K562 (cell line): ENCODE data around the gene TMC5. TPM values are rescaled to one million over a fixed set of nuclear protein-coding genes. Genes with fewer than 3 reads are reported as not detected.
A peak's percentile ranks its signal among the peaks of the same experiment; 100 is the strongest.

ENCODE experiments used
- ATAC-seq: fragments of 200-7000 bp; cut with Tn5 transposase; 3 replicates; pipeline ENCODE4 v1.9.1; 2020; ENCODE audit warnings: moderate library complexity
- BruUV-seq: library from RNA; stranded (reverse); fragments of 400-500 nt; replicated peaks from 2 replicates; lab custom pipeline; 2021; lab: Mats Ljungman, UMichigan
- CTCF ChIA-PET: fragments of 300-600 bp; formaldehyde crosslinking; extraction: SDS; loops from one replicate; lab custom pipeline; 2021; ENCODE audit warnings: low intra/inter-chr PET ratio; lab: Yijun Ruan, JAX
- POLR2A ChIA-PET: fragments of 300-600, 350-650 bp; sonication (Branson Sonifier 250); formaldehyde crosslinking; extraction: SDS; loops from one replicate; lab custom pipeline; 2021; ENCODE audit warnings: antibody characterized with exemption, inconsistent platforms; lab: Yijun Ruan, JAX
- DNase-seq, 4 experiments: peaks; one replicate each; pipeline versions ENCODE4 v3.0.0 to v3.0.0-alpha.2; 2011 to 2018; ENCODE audit warnings: low spot score in 3 of 4, mixed read lengths in 3 of 4; ENCODE audit errors: extremely low read depth in 1 of 4
- FAIRE-seq: peaks from 2 replicates; lab custom pipeline; 2011; peaks lifted over from hg19 to GRCh38; lab: Jason Lieb, UNC
- H2AFZ ChIP-seq: 2 replicates; pipeline ENCODE4 v1.6.0; 2011; ENCODE audit warnings: low read depth, low read length, control low read depth, inconsistent platforms
- H3K27ac ChIP-seq: fragments of 200-600 bp; 3 replicates; pipeline ENCODE4 v1.8.0; 2011; ENCODE audit warnings: low read depth, mild to moderate bottlenecking, control low read depth, inconsistent platforms, low read length, moderate library complexity, mixed read lengths; ENCODE audit errors: extremely low read depth
- H3K27me3 ChIP-seq, 2 experiments: fragments of 300-600 bp in 1 of 2; 2 replicates in 1 of 2; 3 replicates in 1 of 2; pipeline versions ENCODE4 v1.6.0 to v1.8.0; 2011; ENCODE audit warnings: inconsistent platforms in 2 of 2, low read length in 2 of 2, mild to moderate bottlenecking in 1 of 2, mixed read lengths in 1 of 2, moderate library complexity in 1 of 2; ENCODE audit not compliant: control insufficient read depth in 2 of 2, insufficient read depth in 2 of 2
- H3K36me3 ChIP-seq: fragments of 300-600 bp; 3 replicates; pipeline ENCODE4 v1.8.0; 2011; ENCODE audit warnings: mild to moderate bottlenecking, low read length, inconsistent platforms; ENCODE audit not compliant: control insufficient read depth, insufficient read depth
- H3K4me1 ChIP-seq, 2 experiments: fragments of 200-600 bp in 1 of 2; replicated peaks in 1 of 2; 2 replicates in 1 of 2; 3 replicates in 1 of 2; pipeline versions ENCODE4 v1.5.1 to v1.8.0; 2011; ENCODE audit warnings: inconsistent platforms in 2 of 2, low read length in 2 of 2, mild to moderate bottlenecking in 1 of 2, mixed read lengths in 1 of 2, moderate library complexity in 1 of 2; ENCODE audit not compliant: control insufficient read depth in 2 of 2, insufficient read depth in 2 of 2
- H3K4me2 ChIP-seq: 2 replicates; pipeline ENCODE4 v1.6.1; 2011; ENCODE audit warnings: low read length, control low read depth, inconsistent platforms, mixed read lengths; ENCODE audit not compliant: insufficient read depth
- H3K4me3 ChIP-seq: fragments of 200-600 bp; sonication (generic), shearing (Covaris generic); 2 replicates; pipeline ENCODE4 v1.5.1; 2016; ENCODE audit warnings: control low read depth, inconsistent platforms
- H3K79me2 ChIP-seq: fragments of 200-600 bp; 3 replicates; pipeline ENCODE4 v1.8.0; 2011; ENCODE audit warnings: low read length, inconsistent platforms; ENCODE audit not compliant: control insufficient read depth, insufficient read depth
- H3K9ac ChIP-seq, 2 experiments: 2 replicates each; pipeline versions ENCODE4 v1.6.0 to v1.6.1; 2011; ENCODE audit warnings: low read depth in 2 of 2, low read length in 2 of 2, control low read depth in 1 of 2, inconsistent platforms in 1 of 2, mild to moderate bottlenecking in 1 of 2, mixed read lengths in 1 of 2; ENCODE audit not compliant: insufficient read depth in 1 of 2
- H3K9me1 ChIP-seq: one replicate; pipeline ENCODE4 v1.6.0; 2011; ENCODE audit warnings: inconsistent platforms, mild to moderate bottlenecking, low read length, moderate library complexity; ENCODE audit not compliant: control insufficient read depth, insufficient read depth
- H3K9me3 ChIP-seq: replicated peaks from 2 replicates; pipeline ENCODE4 v1.5.1; 2011; ENCODE audit warnings: low read depth, low read length, inconsistent platforms; ENCODE audit not compliant: control insufficient read depth, insufficient read depth
- H4K20me1 ChIP-seq: replicated peaks from 2 replicates; pipeline ENCODE4 v1.6.1; 2011; ENCODE audit warnings: low read length, inconsistent platforms, mixed read lengths; ENCODE audit not compliant: control insufficient read depth, insufficient read depth
- ARNT ChIP-seq, 2 experiments: fragments of 450-650 bp; IDR thresholded peaks; 2 replicates each; pipeline ENCODE4 v1.6.1; 2016; ENCODE audit warnings: mild to moderate bottlenecking in 1 of 2
- CEBPB ChIP-seq: fragments of 450-650 bp; IDR thresholded peaks from 2 replicates; pipeline ENCODE4 v1.6.1; 2016; ENCODE audit warnings: missing genetic modification characterization, missing compliant biosample characterization
- DIDO1 ChIP-seq: fragments of 450-650 bp; IDR thresholded peaks from 2 replicates; pipeline ENCODE4 v1.6.1; 2016; ENCODE audit warnings: low read depth, missing biosample characterization, missing genetic modification characterization
- GTF2E2 ChIP-seq: fragments of 200-800 bp; sonication (Bioruptor generic); IDR thresholded peaks from 2 replicates; pipeline ENCODE4 v1.6.1; 2016; ENCODE audit warnings: missing genetic modification characterization, missing compliant biosample characterization
- MAFG ChIP-seq: fragments of 450-650 bp; conservative IDR thresholded peaks from 2 replicates; pipeline ENCODE4 v1.6.1; 2016; ENCODE audit warnings: missing genetic modification characterization, missing compliant biosample characterization
- RNF2 ChIP-seq: sonication (generic); IDR thresholded peaks from 2 replicates; pipeline ENCODE4 v1.6.1; 2016
- RUNX1 ChIP-seq: sonication (generic); IDR thresholded peaks from 2 replicates; pipeline ENCODE4 v1.6.1; 2016; ENCODE audit warnings: antibody characterized with exemption, low read depth
- STAG1 ChIP-seq: sonication (generic); formaldehyde crosslinking; IDR thresholded peaks from 2 replicates; pipeline ENCODE4 v1.5.0; 2020; ENCODE audit warnings: missing genetic modification reagents, borderline replicate concordance
- TBL1XR1 ChIP-seq, 2 experiments: IDR thresholded peaks; 2 replicates each; pipeline ENCODE4 v1.6.1; 2012; ENCODE audit warnings: improper control_type of control experiment in 2 of 2, low read length in 2 of 2, mild to moderate bottlenecking in 1 of 2
- TCFL5 ChIP-seq: fragments of 250-450 bp; sonication (Bioruptor Pico); conservative IDR thresholded peaks from 2 replicates; pipeline ENCODE4 v1.6.1; 2021; ENCODE audit warnings: mild to moderate bottlenecking, moderate library complexity, matching md5 sums
- ZC3H8 ChIP-seq: fragments of 450-650 bp; IDR thresholded peaks from 2 replicates; pipeline ENCODE4 v1.6.1; 2017
- ZNF121 ChIP-seq: sonication (generic); formaldehyde crosslinking; conservative IDR thresholded peaks from 2 replicates; pipeline ENCODE4 v1.8.0; 2022; ENCODE audit warnings: missing genetic modification reagents
- ZNF146 ChIP-seq: IDR thresholded peaks from one replicate; pipeline ENCODE4 v1.6.1; 2018; ENCODE audit warnings: missing compliant biosample characterization; ENCODE audit not compliant: unreplicated experiment
- ZNF408 ChIP-seq: fragments of 250-450 bp; sonication (Bioruptor Pico); IDR thresholded peaks from 2 replicates; pipeline ENCODE4 v1.4.0; 2020; ENCODE audit warnings: low read depth, mild to moderate bottlenecking, moderate library complexity
- WGBS: fragments of 100-300 bp; shearing (Covaris generic); methylation state at CpG from one replicate; pipeline ENCODE4 v1.1.6; 2016; ENCODE audit warnings: low coverage, mixed read lengths; ENCODE audit not compliant: insufficient coverage; ENCODE audit errors: missing lambda C conversion rate; 5-methylcytosine and 5-hydroxymethylcytosine counted together
- in situ Hi-C: fragments of 300-500 bp; cut with MboI; formaldehyde crosslinking; loops from 4 replicates; pipeline ENCODE4 v1.15.0; 2018; ENCODE audit warnings: inconsistent platforms, mixed read lengths
- intact Hi-C: fragments of 100-400 bp; cut with micrococcal nuclease; formaldehyde crosslinking; loops from 2 replicates; pipeline ENCODE4 v1.14.2; 2022
- polyA plus RNA-seq, 8 experiments: library from polyadenylated mRNA; depleted of rRNA in 4 of 8; stranded (reverse) in 5 of 8; unstranded in 3 of 8; fragments of >200 nt; fragmentation: Nextera tagmentation in 2 of 8; fragmentation: Illumina TruSeq in 1 of 8; extraction: Ambion mirVana in 2 of 8; extraction: Trizol in 1 of 8; gene quantifications; 2 replicates each; pipeline versions ENCODE4 v1.2.1 to v1.2.3, GENCODE V29; 2011 to 2014; ENCODE audit warnings: inconsistent platforms in 1 of 8, missing spikeins in 1 of 8
- total RNA-seq, 7 experiments: library from RNA; depleted of rRNA in 6 of 7; stranded (reverse); fragments of >200 nt in 6 of 7; fragmentation: Illumina TruSeq in 2 of 7; extraction: Trizol in 2 of 7; gene quantifications; 2 replicates each; pipeline versions ENCODE4 v1.2.1 to v1.2.3, GENCODE V29; 2011 to 2021; ENCODE audit warnings: low replicate concordance in 1 of 7
- TF ChIP-seq, protein P1 (sequence below), 3 experiments: IDR thresholded peaks in 2 of 3; conservative IDR thresholded peaks in 1 of 3; 2 replicates each; pipeline ENCODE4 v1.5.1; 2011 to 2012; ENCODE audit warnings: low read length in 3 of 3, mild to moderate bottlenecking in 3 of 3, control low read depth in 2 of 3, improper control_type of control experiment in 1 of 3, inconsistent platforms in 1 of 3, low read depth in 1 of 3, mixed read lengths in 1 of 3, moderate library complexity in 1 of 3; ENCODE audit not compliant: insufficient read depth in 2 of 3
- TF ChIP-seq, protein P2 (sequence below): fragments of 450-650 bp; formaldehyde crosslinking; IDR thresholded peaks from 2 replicates; pipeline ENCODE4 v1.4.0; 2020; ENCODE audit warnings: mild to moderate bottlenecking, mixed read lengths

Gene TMC5
- total and polyA plus RNA-seq, 9 of the 15 experiments (the other 6 are each of a cell fraction or from before 2014, with no cell fraction given) = 0.83 to 2.6 (median 1.6) TPM

DNA sequence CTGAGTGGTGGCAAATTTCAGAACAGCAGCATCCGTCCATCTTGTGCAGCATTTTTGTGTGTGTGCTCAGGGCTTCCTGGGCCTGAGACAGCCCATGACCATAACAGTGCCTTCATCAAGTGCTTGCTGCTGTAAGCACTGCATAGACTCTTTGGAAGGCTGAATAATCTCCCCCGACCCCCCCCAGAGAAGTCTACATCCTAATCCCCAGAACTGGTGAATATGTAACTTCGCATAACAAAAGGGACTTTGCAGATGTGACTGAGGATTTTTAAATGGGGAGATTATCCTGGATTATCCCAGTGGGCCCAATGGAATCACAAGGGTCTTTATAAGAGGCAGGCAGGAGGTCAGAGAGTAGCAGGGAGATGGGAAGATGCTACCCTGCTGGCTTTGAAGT, 50.6 kb downstream of the TMC5 start:
- no peaks in the 10 kb centered on the region for H3K36me3 ChIP-seq
- no peak overlapping the region for H2AFZ ChIP-seq
- CTCF ChIA-PET = no interaction called here
- ATAC-seq = no peak
- no peak for FAIRE-seq
- H4K20me1 ChIP-seq = no peaks in the 10 kb centered on the region
- no peaks in the 10 kb centered on the region for H3K79me2 ChIP-seq
- BruUV-seq = no TSS peak
- H3K4me3 ChIP-seq = no peak overlapping the region
- in situ Hi-C loops (no loop called here), intact Hi-C loops (loop anchor here (5.0 kb wide), 1 partner anchor 351 kb away; no protein-coding TSS in a partner anchor)
- H3K4me1 ChIP-seq = no peaks in the 10 kb centered on the region; a peak in 1 of 5 replicates
- H3K9me1 ChIP-seq = no peaks in the 10 kb centered on the region
- TF ChIP-seq ARNT (IDR thresholded peaks at IDR 0.05) (no peak), ZNF408 (no peak), DIDO1 (tag) (no peak)
- H3K27ac ChIP-seq = no peak overlapping the region
- no peaks in the 10 kb centered on the region for H3K9me3 ChIP-seq
- H3K27me3 ChIP-seq = no peaks in the 10 kb centered on the region
- H3K4me2 ChIP-seq = no peak overlapping the region
- no peak for DNase-seq
- POLR2A ChIA-PET = interaction anchor here (0.7 kb wide), 1 partner anchor 1930 kb away, joined by 3 read pairs; no protein-coding TSS in a partner anchor
- 41% methylated on average over 3 of the region's 3 CpGs for WGBS
- no peak overlapping the region for H3K9ac ChIP-seq

DNA sequence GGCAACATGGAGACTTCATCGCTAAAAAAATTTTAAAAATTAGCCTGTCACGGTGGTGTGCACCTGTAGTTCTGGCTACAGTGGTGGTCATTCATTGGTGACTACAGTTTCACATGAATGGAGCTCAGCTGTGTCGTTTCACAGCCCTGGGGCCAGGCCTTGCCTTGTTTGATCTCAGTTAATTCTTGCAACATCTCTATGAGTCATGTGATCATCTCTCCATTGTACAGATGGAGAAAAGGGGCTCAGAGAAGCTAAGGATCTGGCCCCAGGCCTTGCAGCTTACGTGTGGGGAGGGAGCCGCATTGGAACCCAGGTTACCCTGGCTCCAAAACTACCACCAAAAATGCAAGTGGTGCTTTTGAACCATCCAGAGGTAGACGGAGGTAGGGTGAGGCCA, 54.8 kb downstream of the TMC5 start:
- Histone ChIP-seq H3K9ac (no peak overlapping the region), H2AFZ (no peak overlapping the region), H4K20me1 (no peaks in the 10 kb centered on the region), H3K4me1 (no peaks in the 10 kb centered on the region; a peak in 1 of 5 replicates), H3K27ac (no peak overlapping the region), H3K4me2 (no peak overlapping the region)
- ATAC-seq = no peak
- in situ Hi-C loops = no loop called here
- WGBS = 47% methylated on average over 6 of the region's 6 CpGs
- FAIRE-seq = no peak
- TF ChIP-seq ZC3H8 = no peak
- TF ChIP-seq MAFG (tag) = no peak
- TF ChIP-seq, protein P1, sequence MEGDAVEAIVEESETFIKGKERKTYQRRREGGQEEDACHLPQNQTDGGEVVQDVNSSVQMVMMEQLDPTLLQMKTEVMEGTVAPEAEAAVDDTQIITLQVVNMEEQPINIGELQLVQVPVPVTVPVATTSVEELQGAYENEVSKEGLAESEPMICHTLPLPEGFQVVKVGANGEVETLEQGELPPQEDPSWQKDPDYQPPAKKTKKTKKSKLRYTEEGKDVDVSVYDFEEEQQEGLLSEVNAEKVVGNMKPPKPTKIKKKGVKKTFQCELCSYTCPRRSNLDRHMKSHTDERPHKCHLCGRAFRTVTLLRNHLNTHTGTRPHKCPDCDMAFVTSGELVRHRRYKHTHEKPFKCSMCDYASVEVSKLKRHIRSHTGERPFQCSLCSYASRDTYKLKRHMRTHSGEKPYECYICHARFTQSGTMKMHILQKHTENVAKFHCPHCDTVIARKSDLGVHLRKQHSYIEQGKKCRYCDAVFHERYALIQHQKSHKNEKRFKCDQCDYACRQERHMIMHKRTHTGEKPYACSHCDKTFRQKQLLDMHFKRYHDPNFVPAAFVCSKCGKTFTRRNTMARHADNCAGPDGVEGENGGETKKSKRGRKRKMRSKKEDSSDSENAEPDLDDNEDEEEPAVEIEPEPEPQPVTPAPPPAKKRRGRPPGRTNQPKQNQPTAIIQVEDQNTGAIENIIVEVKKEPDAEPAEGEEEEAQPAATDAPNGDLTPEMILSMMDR (IDR thresholded peaks at IDR 0.05 in 2 of 3, conservative IDR thresholded peaks at IDR 0.05 in 1 of 3; ENCODE audit: insufficient read depth in 2 of 3, low read depth in 1 of 3, low read length in 3 of 3) = no peak
- TF ChIP-seq STAG1 (CRISPR knock-in tag) = no peak
- TF ChIP-seq TCFL5 (CRISPR knock-in tag) = no peak
- no peak for TF ChIP-seq RNF2
- no peak for TF ChIP-seq ZNF146 (CRISPR knock-in tag)
- no peak for TF ChIP-seq ZNF121 (CRISPR knock-in tag)
- TF ChIP-seq CEBPB = peak; percentile 22; the same call in 1 of the 2 replicates
- TF ChIP-seq, protein P2, sequence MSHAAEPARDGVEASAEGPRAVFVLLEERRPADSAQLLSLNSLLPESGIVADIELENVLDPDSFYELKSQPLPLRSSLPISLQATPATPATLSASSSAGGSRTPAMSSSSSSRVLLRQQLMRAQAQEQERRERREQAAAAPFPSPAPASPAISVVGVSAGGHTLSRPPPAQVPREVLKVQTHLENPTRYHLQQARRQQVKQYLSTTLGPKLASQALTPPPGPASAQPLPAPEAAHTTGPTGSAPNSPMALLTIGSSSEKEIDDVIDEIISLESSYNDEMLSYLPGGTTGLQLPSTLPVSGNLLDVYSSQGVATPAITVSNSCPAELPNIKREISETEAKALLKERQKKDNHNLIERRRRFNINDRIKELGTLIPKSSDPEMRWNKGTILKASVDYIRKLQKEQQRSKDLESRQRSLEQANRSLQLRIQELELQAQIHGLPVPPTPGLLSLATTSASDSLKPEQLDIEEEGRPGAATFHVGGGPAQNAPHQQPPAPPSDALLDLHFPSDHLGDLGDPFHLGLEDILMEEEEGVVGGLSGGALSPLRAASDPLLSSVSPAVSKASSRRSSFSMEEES (CRISPR knock-in tag) = peak; percentile 64
- TF ChIP-seq GTF2E2 (tag) = no peak
- TF ChIP-seq RUNX1 = no peak
- TF ChIP-seq TBL1XR1 (IDR thresholded peaks at IDR 0.05; ENCODE audit: low read length in 2 of 2) = no peak
- TF ChIP-seq, all 486 proteins: peak for 2
- Histone ChIP-seq H3K4me3 (no peak overlapping the region), H3K9me3 (no peaks in the 10 kb centered on the region), H3K79me2 (no peaks in the 10 kb centered on the region), H3K36me3 (no peaks in the 10 kb centered on the region), H3K27me3 (no peaks in the 10 kb centered on the region), H3K9me1 (no peaks in the 10 kb centered on the region)
- intact Hi-C loops = no loop called here
- DNase-seq = no peak
- CTCF ChIA-PET = no interaction called here
- no TSS peak for BruUV-seq
- POLR2A ChIA-PET = no interaction called here
